ENCODE measurements around the gene SGMS1.
"Not testable (repeated sequence)": the region's sequence is repeated elsewhere in the genome, so short reads cannot be mapped to it uniquely, and the experiment has no call there.

The SGMS1 gene

DNA sequence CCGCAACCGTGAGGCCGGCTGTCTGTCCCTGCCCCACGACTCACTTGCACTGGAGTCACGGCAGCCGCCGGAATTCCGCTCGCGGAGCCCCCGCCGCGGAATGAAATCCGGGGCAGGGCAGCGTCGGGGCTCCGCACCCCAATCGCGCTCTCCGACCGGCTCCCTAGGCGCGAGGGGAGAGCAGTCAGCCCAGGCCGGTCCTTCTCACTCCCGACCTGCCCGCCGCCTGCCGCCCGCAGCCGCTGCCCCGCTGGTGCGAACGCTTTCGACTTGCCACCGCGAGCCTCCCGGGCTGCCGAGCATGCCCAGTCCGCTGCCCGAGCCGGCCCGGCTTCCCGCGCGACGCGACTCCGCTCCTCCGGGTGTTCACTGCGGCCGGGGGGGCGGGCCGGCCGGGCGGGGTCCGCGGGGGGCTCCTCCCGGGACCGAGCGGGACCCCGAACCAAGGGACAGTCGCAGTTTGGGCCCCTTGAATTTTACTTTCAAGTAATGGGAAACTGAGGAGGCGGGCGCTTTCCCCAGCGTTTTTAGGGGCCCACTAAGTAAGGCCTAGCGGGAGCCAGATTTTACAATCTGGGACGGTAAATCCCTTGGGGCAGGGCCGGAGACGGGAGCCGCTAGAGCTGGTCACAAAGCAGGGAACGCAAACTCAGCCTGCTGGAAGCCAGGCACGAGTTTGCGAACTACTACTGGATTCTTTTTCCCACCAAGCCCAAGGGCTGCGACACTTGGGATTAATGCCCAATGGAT lies at the start of gene SGMS1:
SGMS1 (minus strand) TSS at position 294 of the 750 bp plus-strand sequence. CDS start 279,842 bp downstream, outside the sequence.
- DNase-seq = peak; percentile 62

DNA sequence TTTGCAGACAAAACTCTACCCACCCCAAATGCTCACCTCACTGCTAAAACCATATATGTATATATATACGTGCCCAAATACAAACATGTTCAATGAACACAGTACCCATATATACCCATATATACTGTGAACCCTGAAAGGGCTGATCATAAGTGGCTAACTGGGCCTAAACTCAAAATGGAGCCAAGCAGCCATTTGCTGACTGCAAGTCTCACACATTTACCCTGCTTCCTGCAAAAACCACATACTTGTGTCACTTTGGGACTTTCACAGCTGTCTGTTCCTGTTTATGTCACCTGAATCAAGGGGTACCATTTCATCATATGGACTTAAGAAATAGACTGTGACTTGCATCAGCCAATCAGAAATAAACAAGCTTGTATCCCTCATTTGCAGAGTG lies 48.4 kb upstream of the SGMS1 start:
- DNase-seq = not testable (repeated sequence)

DNA sequence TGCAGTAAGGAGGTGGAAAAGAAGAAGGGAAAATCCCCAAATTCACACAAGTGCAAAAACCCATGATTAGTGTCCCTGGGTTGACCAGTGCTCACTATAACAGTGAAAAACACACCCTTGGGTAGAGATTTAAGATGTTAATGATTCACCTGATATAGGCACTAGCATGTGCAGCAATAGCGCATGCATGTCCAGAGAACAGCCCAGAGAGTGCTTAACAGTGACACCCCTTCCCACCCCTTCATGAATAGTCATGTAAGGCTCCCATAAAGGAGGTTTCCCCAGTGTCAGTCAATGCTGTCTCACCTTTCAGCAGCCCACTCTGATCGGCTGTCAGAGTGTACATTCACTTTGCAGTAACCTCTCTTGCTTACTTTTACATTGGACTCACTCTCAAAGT lies 47.9 kb upstream of the SGMS1 start:
- DNase-seq = not testable (repeated sequence)

DNA sequence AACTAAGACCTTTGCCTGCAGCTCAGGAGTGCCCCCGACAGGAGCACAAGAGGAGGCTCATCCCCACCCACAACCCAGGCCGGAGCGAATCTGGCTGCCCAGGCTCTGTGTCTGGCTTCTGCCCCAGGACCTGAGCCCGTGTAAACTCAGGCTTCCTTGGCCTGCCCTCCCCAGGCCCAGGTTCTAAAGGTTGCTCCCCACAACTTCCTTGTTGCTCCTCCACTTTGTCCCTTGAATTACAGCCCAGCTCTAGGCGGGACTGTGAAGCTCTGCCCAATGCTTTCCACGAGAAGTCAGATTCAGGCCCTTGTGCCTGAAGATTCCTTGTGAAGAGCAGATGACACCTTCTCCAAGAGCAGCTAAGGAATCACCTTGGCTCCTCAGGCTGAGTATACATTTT lies 46.2 kb upstream of the SGMS1 start:
- DNase-seq = not testable (repeated sequence)

DNA sequence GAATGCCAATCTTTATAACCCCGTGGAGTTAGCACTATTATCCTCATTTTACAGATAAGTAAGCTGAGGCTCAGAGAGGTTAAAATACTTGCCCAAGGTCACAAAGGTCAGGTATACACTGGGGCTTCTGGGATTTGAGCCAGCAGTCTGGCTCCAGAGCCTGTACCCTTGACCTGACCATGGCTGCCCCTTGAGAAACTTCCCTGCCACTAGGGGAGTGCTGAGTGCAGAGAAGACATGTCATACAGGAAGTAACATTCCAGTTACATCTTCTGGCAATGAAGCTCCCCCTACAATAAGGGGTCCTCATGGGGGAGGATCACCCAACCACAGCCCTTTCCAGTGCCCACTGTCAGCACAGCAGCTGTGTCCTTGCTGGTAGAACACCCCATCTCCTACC lies 43.6 kb upstream of the SGMS1 start:
- not testable (repeated sequence) for DNase-seq

DNA sequence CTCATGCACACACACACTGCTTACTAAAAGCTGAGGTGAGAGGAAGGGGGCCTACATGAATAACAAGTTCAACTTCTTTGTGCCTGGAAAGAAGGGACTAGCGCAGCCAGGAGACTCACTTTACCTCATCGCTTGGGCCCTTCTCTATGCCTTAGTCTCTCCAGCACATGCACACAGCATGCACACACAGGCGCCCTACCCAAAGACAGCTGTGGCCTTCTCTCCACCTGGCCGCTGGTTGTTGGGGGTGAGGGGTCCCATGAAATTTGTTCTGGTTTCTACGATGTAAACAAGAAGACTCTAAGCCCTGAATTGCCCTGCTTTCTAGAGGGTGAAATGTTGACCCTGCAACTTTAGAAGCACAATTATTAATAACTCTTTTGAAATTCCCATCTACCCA lies 38.7 kb upstream of the SGMS1 start:
- not testable (repeated sequence) for DNase-seq

DNA sequence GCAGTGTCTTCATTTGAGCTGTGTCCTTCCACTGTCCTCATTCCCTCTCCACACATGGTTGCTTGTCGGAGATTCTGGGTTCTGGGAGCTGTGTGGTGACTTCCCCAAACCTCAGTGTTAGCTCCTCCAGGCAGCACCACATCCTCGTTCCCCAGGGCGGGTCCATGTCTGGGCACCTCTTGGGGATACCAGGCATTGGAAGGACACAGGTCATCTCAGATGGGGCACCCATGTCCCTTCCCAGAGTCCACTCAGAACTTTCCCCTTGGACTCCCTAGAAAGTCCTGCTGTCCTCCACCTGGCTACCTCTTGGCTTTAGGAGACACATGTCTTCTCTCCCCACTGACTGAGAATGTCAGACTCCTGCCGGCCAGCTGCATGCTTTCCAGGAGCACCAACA lies 37.8 kb upstream of the SGMS1 start:
- not testable (repeated sequence) for DNase-seq

DNA sequence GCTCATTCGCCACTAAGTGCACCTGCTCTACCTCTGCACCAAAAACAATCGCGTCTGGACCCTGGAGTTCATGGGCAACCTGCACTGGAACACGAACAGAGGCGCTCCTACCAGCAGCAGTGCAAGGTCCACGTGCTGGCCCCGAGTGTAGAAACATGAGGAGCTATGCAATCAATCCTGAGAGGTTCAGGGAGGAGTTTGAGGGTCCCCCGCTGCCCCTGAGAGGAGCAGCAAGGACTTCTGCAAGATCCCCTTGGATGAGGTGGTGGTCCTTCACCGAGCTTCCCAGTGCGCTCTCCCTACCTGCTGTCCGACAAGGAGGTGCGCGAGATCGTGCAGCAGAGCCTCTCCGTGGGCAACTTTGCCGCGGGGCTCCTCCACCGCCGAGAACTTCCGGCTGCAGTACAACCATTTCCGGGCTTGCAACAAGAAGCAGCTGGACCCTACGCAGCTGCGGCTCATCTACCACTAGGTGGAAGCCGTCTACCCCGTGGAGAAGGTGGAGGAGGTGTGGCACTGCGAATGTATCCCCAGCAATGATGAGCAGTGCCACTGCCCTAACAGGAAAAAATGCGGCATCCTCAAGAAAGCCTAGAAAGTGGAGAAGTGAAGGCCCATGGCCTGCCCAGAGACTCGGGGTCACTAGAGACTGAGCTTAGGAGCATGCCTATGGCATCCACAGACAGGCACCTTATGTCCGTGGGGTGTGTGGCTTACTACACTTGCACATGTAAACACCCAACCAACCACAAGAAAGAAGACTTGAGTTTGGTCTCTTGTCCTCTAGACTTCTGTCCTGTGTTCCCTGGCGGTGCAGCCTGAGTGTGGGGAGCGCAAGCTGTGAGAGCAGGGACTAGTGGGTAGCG lies 36.3 kb upstream of the SGMS1 start:
- peak; percentile 2 for DNase-seq

DNA sequence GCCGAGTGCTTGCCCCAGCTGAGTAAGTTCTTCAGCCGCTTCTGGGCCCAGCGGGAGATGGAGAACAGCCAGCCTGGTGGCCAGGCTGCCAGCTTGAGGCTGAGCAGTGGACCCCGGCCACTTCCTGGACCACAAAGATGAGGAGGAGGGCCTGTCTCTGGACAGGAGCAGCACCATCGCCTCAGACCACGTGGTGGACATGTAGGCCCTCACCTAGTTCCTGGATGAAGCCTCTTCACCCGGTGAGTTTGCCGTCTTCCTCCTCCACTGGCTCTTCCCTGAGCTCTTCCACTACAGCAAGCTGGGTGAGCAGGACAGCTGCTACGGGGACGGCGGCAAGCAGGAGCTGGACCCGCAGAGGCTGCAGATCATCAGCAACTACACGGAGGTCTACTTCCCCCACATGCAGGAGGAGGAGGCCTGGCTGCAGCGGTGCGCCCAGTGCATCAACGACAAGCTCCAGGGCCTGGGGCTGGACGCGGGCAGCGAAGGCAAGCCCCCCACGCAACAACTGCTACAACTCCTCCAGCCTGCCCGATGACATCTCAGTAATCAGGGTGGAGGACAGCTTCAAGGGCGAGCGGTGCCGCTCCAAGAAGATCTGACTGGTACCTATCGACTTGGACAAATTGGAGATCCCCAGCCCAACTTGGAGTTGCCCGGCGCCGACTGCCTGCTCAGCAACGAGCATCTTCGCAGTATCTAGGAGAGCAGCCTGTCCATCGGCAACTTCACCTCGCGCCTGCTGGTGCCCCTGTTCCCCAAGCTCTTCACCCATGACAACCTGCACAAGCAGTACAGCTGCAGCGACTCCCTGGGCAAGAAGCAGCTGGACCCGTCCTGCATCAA lies 35.5 kb upstream of the SGMS1 start:
- DNase-seq = not testable (repeated sequence)

DNA sequence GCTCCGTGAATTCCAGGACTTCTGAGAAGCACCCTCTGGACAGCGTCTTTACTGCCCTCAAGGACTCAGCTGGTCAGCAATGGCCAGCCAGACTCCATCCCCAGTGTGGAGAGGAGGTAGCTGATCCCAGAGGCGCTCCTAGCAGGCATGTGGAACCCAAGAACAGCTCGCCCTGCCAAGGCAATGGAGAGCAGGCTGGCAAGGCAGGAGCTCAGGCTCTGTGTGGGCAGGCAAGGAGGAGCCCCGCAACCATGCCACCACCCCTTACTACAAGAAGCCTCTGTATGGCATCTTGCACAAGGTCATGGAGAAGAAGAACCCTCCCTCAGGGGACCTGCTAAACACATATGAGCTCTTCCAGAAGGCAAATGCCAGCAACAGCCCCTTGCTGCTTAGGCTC lies 34.4 kb upstream of the SGMS1 start:
- DNase-seq = no peak

DNA sequence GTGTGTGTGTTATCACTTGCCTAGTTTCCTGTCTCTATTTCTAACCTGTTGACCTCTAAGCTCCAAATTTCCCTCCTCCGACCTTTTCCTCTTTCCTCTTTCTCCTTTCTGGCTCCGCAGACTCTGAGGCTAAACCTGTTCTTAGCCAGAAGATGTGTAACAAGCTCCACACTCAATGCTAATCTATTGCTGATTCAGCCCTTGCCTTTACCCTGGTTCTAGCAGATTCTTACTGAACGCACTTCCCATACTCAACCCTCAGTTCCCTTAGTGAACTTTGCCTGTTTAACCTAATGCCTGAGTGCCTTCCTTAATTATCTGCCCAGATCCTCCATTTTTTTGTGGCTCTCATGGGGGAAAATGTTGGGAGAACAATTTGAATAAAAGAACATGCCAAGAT lies 30.0 kb upstream of the SGMS1 start:
- DNase-seq = no peak

DNA sequence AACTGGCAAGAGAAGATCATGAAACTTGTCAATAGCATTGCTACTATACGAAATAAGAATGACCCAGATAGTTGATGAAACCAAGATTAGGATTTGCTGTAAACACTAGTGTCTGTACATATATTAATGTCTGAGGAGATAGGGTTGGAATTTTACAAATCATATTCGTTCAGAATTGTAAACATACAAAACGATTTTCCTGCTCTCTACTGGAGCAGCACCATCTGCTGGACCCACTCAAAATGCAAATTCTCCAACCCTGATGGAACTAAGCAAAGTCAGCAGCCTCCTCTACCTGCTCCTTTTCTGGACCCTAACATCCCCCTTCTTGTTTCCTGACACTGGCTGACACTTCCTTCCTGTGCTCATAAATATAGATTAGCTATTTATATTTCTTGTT lies 29.4 kb upstream of the SGMS1 start:
- peak; percentile 37 for DNase-seq

DNA sequence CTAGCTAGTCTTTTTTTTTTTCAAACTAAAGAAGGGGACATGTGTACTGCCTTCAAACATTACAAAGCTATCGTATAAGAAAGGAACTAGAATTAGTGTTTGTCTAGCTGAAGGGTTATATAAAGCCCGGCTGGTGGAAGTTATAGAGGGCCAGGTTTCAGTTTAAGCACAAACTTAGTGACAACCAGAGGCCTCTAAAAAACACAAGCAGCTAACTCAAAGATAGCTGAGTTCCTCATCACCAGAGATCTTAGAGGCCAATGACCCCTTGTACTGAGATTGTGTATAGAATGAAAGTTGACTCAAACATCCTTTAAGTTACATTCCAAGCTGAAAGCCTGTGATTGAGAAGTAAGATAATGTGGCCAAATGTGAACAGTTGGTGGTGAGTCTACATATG lies 28.1 kb upstream of the SGMS1 start:
- DNase-seq = no peak

DNA sequence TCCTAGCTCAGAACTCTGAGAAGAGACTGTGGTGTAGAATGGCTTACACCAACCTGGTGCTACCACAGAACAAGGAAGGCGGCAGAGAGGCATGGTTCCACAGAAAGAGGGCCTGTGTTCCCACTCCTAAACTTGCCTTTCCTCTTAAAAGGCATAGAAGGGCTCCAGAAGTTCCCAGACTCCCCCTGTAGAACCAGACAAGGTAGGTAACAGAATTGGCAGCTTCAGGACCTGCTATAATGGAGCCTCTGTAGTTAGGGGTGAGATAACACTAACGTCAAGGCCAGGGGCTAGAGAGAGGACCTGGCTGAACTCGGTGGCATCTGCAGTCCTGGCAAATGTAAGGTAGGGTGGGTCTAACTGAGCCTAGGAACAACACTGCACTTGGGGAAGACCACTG lies 26.7 kb upstream of the SGMS1 start:
- no peak for DNase-seq

DNA sequence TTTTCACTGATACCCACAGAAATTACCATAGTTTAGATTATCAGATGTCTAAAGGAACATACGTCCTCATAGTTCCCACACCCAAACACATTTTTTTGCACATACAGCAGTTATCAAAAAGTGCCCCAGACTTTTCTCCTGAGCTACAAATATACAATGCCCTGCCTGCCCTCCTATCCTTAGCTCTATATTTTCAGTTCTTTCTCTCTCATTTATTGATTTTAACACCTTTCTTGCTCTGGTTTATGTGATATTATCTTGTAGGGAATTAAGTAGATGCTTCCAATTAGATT lies 25.1 kb upstream of the SGMS1 start:
- no peak for DNase-seq

DNA sequence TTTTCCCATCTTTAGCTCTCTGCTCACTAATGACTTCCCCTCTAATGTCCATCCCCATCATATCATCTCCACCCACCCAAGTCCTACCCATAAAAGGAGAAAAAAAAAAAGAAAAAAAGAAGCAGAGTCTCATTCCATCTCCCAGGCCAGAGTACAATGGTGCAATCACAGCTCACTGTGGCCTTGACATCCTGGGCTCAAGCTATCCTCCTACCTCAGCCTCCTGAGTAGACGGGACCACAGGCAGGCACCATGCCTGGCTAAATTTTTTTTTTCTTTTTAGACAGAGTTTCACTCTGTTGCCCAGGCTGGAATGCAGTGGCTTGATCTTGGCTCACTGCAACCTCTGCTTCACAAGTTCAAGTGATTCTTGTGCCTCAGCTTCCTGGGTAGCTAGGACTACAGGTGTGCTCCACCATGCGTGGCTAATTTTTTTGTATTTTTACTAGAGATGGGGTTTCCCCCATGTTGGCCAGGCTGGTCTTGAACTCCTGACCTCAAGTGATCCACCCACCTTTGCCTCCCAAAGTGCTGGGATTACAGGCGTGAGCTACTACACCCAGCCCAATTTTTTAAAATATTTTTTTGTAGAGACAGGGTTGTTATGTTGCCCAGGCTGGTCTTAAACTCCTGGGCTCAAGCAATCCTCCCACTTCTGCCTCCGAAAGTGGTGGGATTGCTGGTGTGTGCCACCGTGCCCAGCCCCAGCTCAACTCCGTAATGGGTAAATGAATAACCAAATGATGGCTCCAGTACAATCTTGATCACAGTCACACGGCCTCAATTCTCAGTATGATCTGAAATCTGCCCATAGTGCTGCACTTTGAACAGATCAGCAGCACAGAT lies 24.6 kb upstream of the SGMS1 start:
- no peak for DNase-seq

DNA sequence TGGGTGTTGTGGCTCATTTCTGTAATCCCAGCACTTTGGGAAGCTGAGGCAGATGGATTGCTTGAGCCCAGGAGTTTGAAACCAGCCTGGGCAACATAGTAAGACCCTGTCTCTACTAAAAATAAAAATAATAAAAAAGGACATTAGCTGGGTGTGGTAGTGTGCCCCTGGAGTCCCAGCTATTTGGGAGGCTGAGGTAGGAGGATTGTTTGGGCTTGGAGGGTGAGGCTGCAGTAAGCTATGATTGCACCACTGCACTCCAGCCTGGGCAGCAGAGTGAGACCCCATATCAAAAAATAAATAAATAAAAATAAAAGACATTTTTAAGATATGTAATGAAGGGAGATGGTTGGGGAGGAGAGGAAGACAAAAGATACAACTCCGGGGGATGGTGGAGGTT lies 23.6 kb upstream of the SGMS1 start:
- DNase-seq = not testable (repeated sequence)

DNA sequence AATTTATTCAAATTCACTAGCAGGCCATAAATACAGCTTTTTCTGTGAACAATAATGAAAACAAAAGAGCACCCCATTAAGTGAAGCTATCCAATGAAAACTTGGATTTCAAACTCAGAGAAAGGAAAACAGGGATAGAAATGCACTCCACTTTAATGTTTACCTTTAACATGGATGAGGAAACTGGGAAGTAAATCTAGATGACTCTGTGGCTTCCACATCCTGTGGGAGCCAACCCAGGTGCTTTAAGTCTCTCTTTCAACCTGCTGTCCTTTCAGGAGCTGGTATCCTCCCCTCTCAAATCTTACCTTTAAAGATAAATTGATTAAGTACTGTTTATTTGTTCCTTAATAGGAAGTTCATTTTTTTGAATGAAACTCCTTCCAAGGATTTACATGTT lies 21.5 kb upstream of the SGMS1 start:
- DNase-seq = no peak

DNA sequence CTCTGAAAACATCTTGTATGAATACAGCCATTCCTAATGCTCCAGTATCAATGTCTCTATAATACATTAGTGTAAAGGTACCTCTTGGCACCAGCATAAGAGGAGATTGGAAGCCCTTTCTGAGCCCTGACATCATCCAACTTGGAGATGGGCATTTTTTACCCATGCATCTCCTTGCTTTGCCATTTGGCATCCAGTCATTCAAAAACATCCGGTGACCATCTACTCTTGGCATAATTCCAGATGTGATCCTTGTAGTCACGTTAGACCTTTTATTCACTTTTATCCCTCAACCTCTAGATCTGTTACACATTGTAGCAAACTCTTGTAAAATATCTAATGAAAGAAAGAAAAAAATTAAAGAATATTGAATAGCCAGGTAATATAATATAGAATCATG lies 17.9 kb upstream of the SGMS1 start:
- DNase-seq = no peak

DNA sequence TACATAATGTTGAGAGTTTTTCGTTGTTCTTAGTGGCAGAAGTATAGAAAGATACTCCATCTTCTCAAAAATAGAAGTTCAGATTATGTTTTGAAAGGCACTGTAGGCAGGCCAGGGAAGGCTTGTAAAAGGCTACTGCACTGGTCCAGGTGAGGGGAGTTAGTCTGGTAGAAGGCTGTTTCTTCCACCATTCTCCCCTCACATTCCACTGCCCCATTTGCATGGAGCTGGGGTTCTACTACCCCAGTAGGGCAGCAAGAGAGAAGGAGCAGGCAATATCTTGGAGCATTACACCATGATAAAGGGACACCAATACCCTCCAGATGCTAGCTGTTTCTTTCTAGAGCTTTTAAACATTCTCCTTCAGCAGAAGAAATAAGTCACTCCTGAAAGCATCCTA lies 16.5 kb upstream of the SGMS1 start:
- DNase-seq = no peak

DNA sequence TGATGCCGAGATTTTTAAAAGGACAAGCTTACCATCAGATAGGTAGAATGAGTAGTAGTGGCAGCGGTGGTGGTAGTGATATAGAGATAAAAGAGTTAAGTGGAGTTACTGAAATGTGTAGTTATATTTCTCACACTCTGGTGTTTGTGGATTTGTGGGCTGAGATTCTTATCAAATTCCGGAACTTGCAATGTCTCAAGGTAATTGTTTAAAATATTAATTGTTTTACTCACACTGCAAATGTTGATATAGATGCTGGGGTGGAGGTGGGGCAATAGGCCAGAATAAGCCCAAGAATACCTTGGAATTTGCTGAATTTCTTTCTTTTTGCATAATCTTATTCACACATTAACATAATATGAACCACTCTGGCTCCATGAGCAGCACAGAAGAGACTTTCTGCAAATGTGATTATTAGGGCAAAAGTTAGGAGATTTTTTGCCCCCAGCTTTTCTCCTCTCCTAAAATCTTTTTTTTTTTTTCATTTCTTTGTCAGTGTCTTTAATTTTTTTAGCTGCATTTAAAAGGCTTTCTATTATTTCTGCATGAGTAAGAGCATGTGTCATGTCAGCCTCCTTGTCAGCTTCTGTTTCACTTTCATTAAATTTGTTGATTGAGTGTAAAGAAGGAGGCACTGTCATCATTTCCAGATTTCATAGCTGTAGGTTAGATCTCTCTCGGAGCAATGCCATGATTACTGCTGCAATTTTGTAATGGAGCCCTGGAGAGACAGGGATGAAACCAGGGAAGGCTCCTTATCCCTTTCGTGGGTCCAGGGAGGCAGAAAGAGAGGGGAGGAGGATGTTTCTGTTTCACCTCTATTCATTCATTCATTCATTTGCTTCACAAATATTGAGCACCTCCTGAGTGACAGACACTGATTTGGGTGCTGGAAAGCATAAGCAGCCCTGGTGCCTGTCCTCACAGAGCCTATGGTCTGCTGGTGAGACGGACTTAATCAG lies 13.1 kb upstream of the SGMS1 start:
- no peak for DNase-seq
